Muscle of leg (tissue), 9 donors: ENCODE measurements around the gene WDR55. TPM values are rescaled to one million over a fixed set of nuclear protein-coding genes. Genes with fewer than 3 reads are reported as not detected.

Source experiments
- polyA plus RNA-seq, 8 donors: library from polyadenylated mRNA; unstranded; fragments of 120-200 nt; gene quantifications; one replicate each; pipeline versions ENCODE4 v1.2.1 to v1.2.3, GENCODE V29; 2013; ENCODE audit warnings: inconsistent platforms in 1 of 8, low replicate concordance in 1 of 8; ENCODE audit not compliant: insufficient read length in 8 of 8, insufficient read depth in 1 of 8
- total RNA-seq: library from RNA; stranded (reverse); fragments of 120-200 nt; gene quantifications from one replicate; pipeline ENCODE4 v1.2.4, GENCODE V29; 2013

Gene WDR55
- total and polyA plus RNA-seq, 9 donors = 9.9 to 16.0 (median 13.6) TPM

Other genes starting within 250 kb of the WDR55 start
- 2.6 TPM for gene EIF4EBP3, start 117.2 kb upstream of the WDR55 start, total RNA-seq
- gene EIF4EBP3, start 117.2 kb upstream of the WDR55 start, polyA plus RNA-seq = 10 to 100 TPM in 1 of 8 donors, 1 to 10 TPM in 7; 4.6 to 13.7 (median 6.4) TPM
- 21.1 TPM for gene SRA1, start 107.4 kb upstream of the WDR55 start, total RNA-seq
- gene SRA1, start 107.4 kb upstream of the WDR55 start, polyA plus RNA-seq = 10 to 100 TPM; 20.6 to 28.9 (median 21.4) TPM
- gene APBB3, start 100.3 kb upstream of the WDR55 start, total RNA-seq = 13.7 TPM
- 10 to 100 TPM; 15.5 to 35.0 (median 24.9) TPM for gene APBB3, start 100.3 kb upstream of the WDR55 start, polyA plus RNA-seq
- gene SLC35A4, start 100.1 kb upstream of the WDR55 start, total RNA-seq = 10.1 TPM
- 10 to 100 TPM; 51.4 to 71.8 (median 63.1) TPM for gene SLC35A4, start 100.1 kb upstream of the WDR55 start, polyA plus RNA-seq
- gene CD14, start 31.7 kb upstream of the WDR55 start, total RNA-seq = 32.1 TPM
- gene CD14, start 31.7 kb upstream of the WDR55 start, polyA plus RNA-seq = 10 to 100 TPM; 21.0 to 32.8 (median 28.4) TPM
- 5.6 TPM for gene TMCO6, start 25.5 kb upstream of the WDR55 start, total RNA-seq
- 10 to 100 TPM in 2 of 8 donors, 1 to 10 TPM in 6; 7.0 to 11.8 (median 8.7) TPM for gene TMCO6, start 25.5 kb upstream of the WDR55 start, polyA plus RNA-seq
- gene NDUFA2, start 17.3 kb upstream of the WDR55 start, total RNA-seq = 66.3 TPM
- 10 to 100 TPM; 57.9 to 76.0 (median 67.2) TPM for gene NDUFA2, start 17.3 kb upstream of the WDR55 start, polyA plus RNA-seq
- gene IK, start 17.1 kb upstream of the WDR55 start, total RNA-seq = 63.6 TPM
- 100 to 1,000 TPM in 5 of 8 donors, 10 to 100 TPM in 3; 85.1 to 124 (median 109) TPM for gene IK, start 17.1 kb upstream of the WDR55 start, polyA plus RNA-seq
- 0.31 TPM for gene DND1, start 8.7 kb downstream of the WDR55 start, total RNA-seq
- gene DND1, start 8.7 kb downstream of the WDR55 start, polyA plus RNA-seq = under 1 TPM in 4 of 8 donors, not detected in 4; 0.12 to 0.32 (median 0.22) TPM
- gene HARS1, start 26.5 kb downstream of the WDR55 start, total RNA-seq = 41.4 TPM
- gene HARS1, start 26.5 kb downstream of the WDR55 start, polyA plus RNA-seq = 10 to 100 TPM; 47.0 to 54.0 (median 51.0) TPM
- gene HARS2, start 26.6 kb downstream of the WDR55 start, total RNA-seq = 23.5 TPM
- gene HARS2, start 26.6 kb downstream of the WDR55 start, polyA plus RNA-seq = 10 to 100 TPM; 21.8 to 29.5 (median 25.3) TPM
- gene ZMAT2, start 35.5 kb downstream of the WDR55 start, total RNA-seq = 68.5 TPM
- gene ZMAT2, start 35.5 kb downstream of the WDR55 start, polyA plus RNA-seq = 100 to 1,000 TPM in 1 of 8 donors, 10 to 100 TPM in 7; 78.9 to 104 (median 90.5) TPM
- 0.04 TPM for gene PCDHA1, start 121.2 kb downstream of the WDR55 start, total RNA-seq
- under 1 TPM in 4 of 8 donors, not detected in 4; 0.04 to 0.09 (median 0.06) TPM for gene PCDHA1, start 121.2 kb downstream of the WDR55 start, polyA plus RNA-seq
- 0.04 TPM for gene PCDHA2, start 129.9 kb downstream of the WDR55 start, total RNA-seq
- gene PCDHA2, start 129.9 kb downstream of the WDR55 start, polyA plus RNA-seq = under 1 TPM in 5 of 8 donors, not detected in 3; 0.03 to 0.13 (median 0.05) TPM
- 0.18 TPM for gene PCDHA3, start 136.2 kb downstream of the WDR55 start, total RNA-seq
- gene PCDHA3, start 136.2 kb downstream of the WDR55 start, polyA plus RNA-seq = under 1 TPM; 0.05 to 0.23 (median 0.17) TPM
- gene PCDHA4, start 142.2 kb downstream of the WDR55 start, total RNA-seq = 0.22 TPM
- under 1 TPM; 0.07 to 0.23 (median 0.12) TPM for gene PCDHA4, start 142.2 kb downstream of the WDR55 start, polyA plus RNA-seq
- gene PCDHA5, start 156.7 kb downstream of the WDR55 start, total RNA-seq = 0.04 TPM
- under 1 TPM in 5 of 8 donors, not detected in 3; 0.04 to 0.30 (median 0.11) TPM for gene PCDHA5, start 156.7 kb downstream of the WDR55 start, polyA plus RNA-seq
- 0.09 TPM for gene PCDHA6, start 163.1 kb downstream of the WDR55 start, total RNA-seq
- gene PCDHA6, start 163.1 kb downstream of the WDR55 start, polyA plus RNA-seq = under 1 TPM; 0.04 to 0.36 (median 0.13) TPM
- gene PCDHA7, start 169.4 kb downstream of the WDR55 start, total RNA-seq = 0.13 TPM
- under 1 TPM; 0.04 to 0.26 (median 0.13) TPM for gene PCDHA7, start 169.4 kb downstream of the WDR55 start, polyA plus RNA-seq
- gene PCDHA8, start 176.3 kb downstream of the WDR55 start, total RNA-seq = 0.09 TPM
- under 1 TPM in 4 of 8 donors, not detected in 4; 0.03 to 0.11 (median 0.06) TPM for gene PCDHA8, start 176.3 kb downstream of the WDR55 start, polyA plus RNA-seq
- gene PCDHA9, start 183.5 kb downstream of the WDR55 start, total RNA-seq = 0.04 TPM
- gene PCDHA9, start 183.5 kb downstream of the WDR55 start, polyA plus RNA-seq = under 1 TPM in 4 of 8 donors, not detected in 4; 0.03 to 0.05 (median 0.03) TPM
- 0.09 TPM for gene PCDHA10, start 191.0 kb downstream of the WDR55 start, total RNA-seq
- under 1 TPM; 0.04 to 0.12 (median 0.07) TPM for gene PCDHA10, start 191.0 kb downstream of the WDR55 start, polyA plus RNA-seq
- gene PCDHA11, start 204.1 kb downstream of the WDR55 start, total RNA-seq = 0.09 TPM
- gene PCDHA11, start 204.1 kb downstream of the WDR55 start, polyA plus RNA-seq = under 1 TPM in 5 of 8 donors, not detected in 3; 0.04 to 0.43 (median 0.09) TPM
- 0.09 TPM for gene PCDHA12, start 210.4 kb downstream of the WDR55 start, total RNA-seq
- under 1 TPM in 6 of 8 donors, not detected in 2; 0.05 to 0.12 (median 0.07) TPM for gene PCDHA12, start 210.4 kb downstream of the WDR55 start, polyA plus RNA-seq
- 0.04 TPM for gene PCDHA13, start 217.2 kb downstream of the WDR55 start, total RNA-seq
- under 1 TPM in 3 of 8 donors, not detected in 5; 0.03 to 0.14 (median 0.04) TPM for gene PCDHA13, start 217.2 kb downstream of the WDR55 start, polyA plus RNA-seq